ENCODE measurements around the gene RPS15. TPM values are rescaled to one million over a fixed set of nuclear protein-coding genes. Genes with fewer than 3 reads are reported as not detected.

The RPS15 gene
- polyA plus RNA-seq, 1 donor: 1,404 TPM

DNA sequence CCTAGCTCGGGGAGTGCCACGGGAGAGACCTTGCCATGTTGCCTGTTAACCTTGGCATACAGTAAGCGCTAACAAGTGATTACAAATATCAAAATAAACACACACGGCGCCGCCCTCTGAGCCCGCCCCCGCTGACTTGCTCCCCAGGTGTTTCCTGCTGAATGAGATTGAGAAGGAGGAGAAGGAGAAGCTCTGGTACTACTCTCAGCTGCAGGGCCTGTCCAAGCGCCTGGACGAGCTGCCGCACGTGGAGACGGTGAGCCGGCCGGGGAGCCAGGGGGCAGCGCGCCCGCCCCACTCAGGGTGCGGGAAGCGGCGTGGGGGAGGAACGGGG lies 16.8 kb downstream of the RPS15 start:
- whole genome bisulfite sequencing (ENCODE audit: insufficient coverage, low lambda C conversion rate): no CpG with 5 or more reads among the region's 22 CpGs
- Histone ChIP-seq H3K4me3 (ENCODE audit: low read length) (no peak overlapping the region), H3K9me3 (ENCODE audit: control insufficient read depth, low read depth, low read length) (peaks cover 10% of the 10 kb centered on the region), H3K4me1 (ENCODE audit: control insufficient read depth, insufficient read depth, low read length) (peaks cover 12% of the 10 kb centered on the region), H3K27ac (ENCODE audit: low read length) (no peak overlapping the region), H3K36me3 (ENCODE audit: control insufficient read depth, insufficient read depth, low read length) (no peaks in the 10 kb centered on the region), H3K27me3 (ENCODE audit: control insufficient read depth, insufficient read depth, low read length) (peaks cover 87% of the 10 kb centered on the region)
- no peak for DNase-seq

DNA sequence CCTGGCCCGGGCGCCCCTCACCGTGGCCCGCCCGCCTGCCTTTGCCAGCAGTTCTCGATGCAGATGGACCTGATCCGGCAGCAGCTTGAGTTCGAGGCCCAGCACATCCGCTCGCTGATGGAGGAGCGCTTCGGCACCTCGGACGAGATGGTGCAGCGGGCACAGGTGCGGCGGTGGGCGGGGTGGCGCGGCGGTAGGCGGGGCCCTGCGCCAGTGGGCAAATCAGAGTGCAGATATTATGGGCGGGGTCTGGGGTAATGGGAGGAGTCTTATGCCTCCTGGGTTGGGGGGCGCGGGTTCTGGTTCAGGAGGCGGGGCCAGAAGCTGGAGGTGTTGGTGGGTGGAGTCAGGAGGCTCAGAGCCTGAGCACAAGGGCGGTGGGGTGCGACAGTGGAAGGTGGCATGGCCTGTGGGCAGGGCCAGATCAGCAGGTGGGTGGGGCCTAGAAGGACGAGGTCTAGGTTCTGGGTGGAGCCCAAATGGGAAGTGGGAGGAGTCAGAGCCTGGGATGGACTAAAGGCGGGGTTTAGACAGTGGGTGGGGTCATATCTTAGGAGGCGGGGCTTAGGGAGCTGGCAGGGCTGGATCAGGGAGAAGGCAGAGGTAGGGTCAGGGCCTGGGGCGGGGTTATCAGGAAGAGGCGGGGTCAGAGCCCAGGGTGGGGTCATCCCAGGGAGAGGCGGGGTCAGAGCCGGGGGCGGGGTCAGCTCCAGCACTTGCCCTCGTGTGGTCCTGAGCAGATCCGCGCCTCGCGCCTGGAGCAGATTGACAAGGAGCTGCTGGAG lies 17.3 kb downstream of the RPS15 start:
- DNase-seq: peak; percentile 70 to 85
- peaks cover 10% of the 10 kb centered on the region for H3K9me3 ChIP-seq (ENCODE audit: control insufficient read depth, low read depth, low read length)
- no peak overlapping the region for H3K27ac ChIP-seq (ENCODE audit: low read length)
- H3K4me1 ChIP-seq (ENCODE audit: control insufficient read depth, insufficient read depth, low read length): peaks cover 12% of the 10 kb centered on the region
- WGBS (ENCODE audit: insufficient coverage, low lambda C conversion rate): no CpG with 5 or more reads among the region's 42 CpGs
- no peak overlapping the region for H3K4me3 ChIP-seq (ENCODE audit: low read length)
- H3K36me3 ChIP-seq (ENCODE audit: control insufficient read depth, insufficient read depth, low read length): peaks cover 5% of the 10 kb centered on the region
- H3K27me3 ChIP-seq (ENCODE audit: control insufficient read depth, insufficient read depth, low read length): peaks cover 83% of the 10 kb centered on the region

DNA sequence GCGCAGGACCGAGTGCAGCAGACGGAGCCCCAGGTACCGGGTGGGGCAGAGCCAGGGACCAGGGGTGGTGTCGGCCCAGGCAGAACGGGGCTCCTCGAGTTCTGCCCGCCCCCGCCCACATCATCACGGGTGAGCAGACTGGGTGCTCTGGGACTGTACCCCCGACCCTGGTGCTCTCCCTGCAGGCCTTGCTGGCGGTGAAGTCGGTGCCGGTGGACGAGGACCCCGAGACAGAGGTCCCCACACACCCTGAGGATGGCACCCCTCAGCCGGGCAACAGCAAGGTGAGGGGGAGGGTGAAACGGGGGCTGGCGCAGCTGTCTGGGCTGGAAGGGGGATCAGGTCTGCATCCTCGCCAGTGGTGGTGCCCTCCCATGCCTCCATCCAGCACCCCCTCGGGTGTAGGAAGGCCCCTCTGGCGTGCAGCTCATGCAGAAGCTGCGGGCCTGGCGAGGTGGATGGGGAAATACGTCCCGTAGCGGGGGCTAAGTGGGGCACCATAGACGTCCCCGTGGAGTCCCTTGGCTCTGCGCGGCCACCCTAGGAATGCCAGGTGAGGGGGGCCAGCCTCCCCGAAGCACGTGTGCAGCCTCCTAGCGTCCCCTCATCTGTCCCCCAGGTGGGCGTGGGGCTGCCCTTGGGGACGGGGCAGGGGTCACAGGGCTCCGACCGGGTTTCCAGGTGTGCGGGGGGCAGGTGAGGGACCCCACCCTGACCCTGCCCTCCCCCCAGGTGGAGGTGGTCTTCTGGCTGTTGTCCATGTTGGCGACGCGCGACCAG lies 18.1 kb downstream of the RPS15 start:
- no peak overlapping the region for H3K4me3 ChIP-seq (ENCODE audit: low read length)
- no peak for DNase-seq
- peaks cover 12% of the 10 kb centered on the region for H3K4me1 ChIP-seq (ENCODE audit: control insufficient read depth, insufficient read depth, low read length)
- no peak overlapping the region for H3K27ac ChIP-seq (ENCODE audit: low read length)
- peaks cover 75% of the 10 kb centered on the region for H3K27me3 ChIP-seq (ENCODE audit: control insufficient read depth, insufficient read depth, low read length)
- no CpG with 5 or more reads among the region's 43 CpGs for WGBS (ENCODE audit: insufficient coverage, low lambda C conversion rate)
- peaks cover 10% of the 10 kb centered on the region for H3K9me3 ChIP-seq (ENCODE audit: control insufficient read depth, low read depth, low read length)
- H3K36me3 ChIP-seq (ENCODE audit: control insufficient read depth, insufficient read depth, low read length): peaks cover 7% of the 10 kb centered on the region

DNA sequence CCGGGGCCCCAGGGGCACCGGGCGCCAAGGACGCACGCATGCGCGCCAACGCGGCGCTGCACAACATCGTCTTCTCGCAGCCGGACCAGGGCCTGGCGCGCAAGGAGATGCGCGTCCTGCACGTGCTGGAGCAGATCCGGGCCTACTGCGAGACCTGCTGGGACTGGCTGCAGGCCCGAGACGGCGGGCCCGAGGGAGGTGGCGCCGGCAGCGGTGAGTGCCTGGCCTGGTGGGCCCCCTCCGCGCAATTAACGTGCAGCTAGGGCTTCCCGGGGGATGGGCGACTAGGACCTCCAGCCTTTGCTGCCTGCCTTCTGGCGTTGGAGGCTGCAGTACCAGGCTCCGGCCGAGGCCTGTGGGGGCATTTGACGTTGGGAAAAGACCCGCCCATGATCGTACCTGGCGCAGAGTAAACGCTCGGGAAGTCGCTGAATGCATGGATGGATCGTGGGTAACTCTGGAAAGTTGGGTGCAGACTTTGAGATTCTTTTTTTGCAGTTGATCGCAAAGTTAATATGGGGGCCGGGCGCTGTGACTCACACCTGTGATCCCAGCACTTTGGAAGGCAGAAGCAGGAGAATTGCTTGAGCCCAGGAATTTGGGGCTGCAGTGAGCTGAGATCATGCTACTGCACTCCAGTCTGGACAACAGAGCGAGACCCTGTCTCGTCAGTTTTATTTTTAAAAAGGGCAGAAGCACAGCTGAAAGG lies 19.0 kb downstream of the RPS15 start:
- H3K36me3 ChIP-seq (ENCODE audit: control insufficient read depth, insufficient read depth, low read length): peaks cover 7% of the 10 kb centered on the region
- DNase-seq: no peak
- peaks cover 12% of the 10 kb centered on the region for H3K4me1 ChIP-seq (ENCODE audit: control insufficient read depth, insufficient read depth, low read length)
- no peak overlapping the region for H3K4me3 ChIP-seq (ENCODE audit: low read length)
- no CpG with 5 or more reads among the region's 48 CpGs for WGBS (ENCODE audit: insufficient coverage, low lambda C conversion rate)
- no peak overlapping the region for H3K27ac ChIP-seq (ENCODE audit: low read length)
- peaks cover 66% of the 10 kb centered on the region for H3K27me3 ChIP-seq (ENCODE audit: control insufficient read depth, insufficient read depth, low read length)
- H3K9me3 ChIP-seq (ENCODE audit: control insufficient read depth, low read depth, low read length): peaks cover 10% of the 10 kb centered on the region

DNA sequence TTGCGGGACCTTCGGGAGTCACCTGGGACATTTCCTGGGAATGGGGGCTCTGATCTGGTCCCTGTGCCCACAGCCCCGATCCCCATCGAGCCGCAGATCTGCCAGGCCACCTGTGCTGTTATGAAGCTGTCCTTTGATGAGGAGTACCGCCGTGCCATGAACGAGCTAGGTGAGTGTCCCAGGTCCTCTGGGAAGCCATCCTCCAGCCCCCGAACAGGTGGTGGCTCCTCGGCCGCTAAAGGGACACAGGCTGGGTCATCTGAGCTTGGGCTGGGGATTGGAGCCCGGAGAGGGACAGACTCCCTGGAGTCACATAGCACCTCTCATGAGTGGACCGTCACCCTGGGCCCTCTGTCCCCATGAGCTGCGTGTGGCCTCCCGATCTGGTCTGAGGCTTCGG lies 19.7 kb downstream of the RPS15 start:
- WGBS (ENCODE audit: insufficient coverage, low lambda C conversion rate): 92% methylated on average over 2 of the region's 16 CpGs
- no peak for DNase-seq
- H3K36me3 ChIP-seq (ENCODE audit: control insufficient read depth, insufficient read depth, low read length): peaks cover 7% of the 10 kb centered on the region
- H3K9me3 ChIP-seq (ENCODE audit: control insufficient read depth, low read depth, low read length): peaks cover 10% of the 10 kb centered on the region
- H3K4me1 ChIP-seq (ENCODE audit: control insufficient read depth, insufficient read depth, low read length): peaks cover 12% of the 10 kb centered on the region
- peaks cover 59% of the 10 kb centered on the region for H3K27me3 ChIP-seq (ENCODE audit: control insufficient read depth, insufficient read depth, low read length)
- no peak overlapping the region for H3K27ac ChIP-seq (ENCODE audit: low read length)
- H3K4me3 ChIP-seq (ENCODE audit: low read length): no peak overlapping the region

DNA sequence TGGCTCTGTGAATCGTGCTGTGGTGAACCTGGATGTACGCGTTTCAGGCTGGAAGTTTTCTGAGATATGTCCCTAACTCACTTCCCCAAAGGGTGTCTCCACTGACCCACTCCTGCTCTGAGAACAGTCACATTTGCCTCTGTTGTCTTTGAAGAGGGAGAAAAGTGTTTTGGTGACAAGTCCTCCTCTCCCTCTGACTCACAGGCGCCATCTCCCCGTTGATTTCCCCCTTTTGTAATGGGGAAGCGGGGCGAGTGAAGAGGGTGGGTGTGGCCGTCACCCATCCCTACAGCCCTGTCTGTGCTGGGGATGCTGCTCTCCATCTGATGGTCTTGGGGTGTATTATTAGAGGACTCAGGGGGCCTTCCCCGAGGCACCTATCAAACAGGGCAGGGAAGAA lies 21.3 kb downstream of the RPS15 start:
- no peak overlapping the region for H3K4me3 ChIP-seq (ENCODE audit: low read length)
- DNase-seq: no peak
- no CpG with 5 or more reads among the region's 9 CpGs for WGBS (ENCODE audit: insufficient coverage, low lambda C conversion rate)
- peaks cover 12% of the 10 kb centered on the region for H3K4me1 ChIP-seq (ENCODE audit: control insufficient read depth, insufficient read depth, low read length)
- H3K27me3 ChIP-seq (ENCODE audit: control insufficient read depth, insufficient read depth, low read length): peaks cover 47% of the 10 kb centered on the region
- H3K36me3 ChIP-seq (ENCODE audit: control insufficient read depth, insufficient read depth, low read length): peaks cover 7% of the 10 kb centered on the region
- no peaks in the 10 kb centered on the region for H3K9me3 ChIP-seq (ENCODE audit: control insufficient read depth, low read depth, low read length)
- H3K27ac ChIP-seq (ENCODE audit: low read length): no peak overlapping the region

DNA sequence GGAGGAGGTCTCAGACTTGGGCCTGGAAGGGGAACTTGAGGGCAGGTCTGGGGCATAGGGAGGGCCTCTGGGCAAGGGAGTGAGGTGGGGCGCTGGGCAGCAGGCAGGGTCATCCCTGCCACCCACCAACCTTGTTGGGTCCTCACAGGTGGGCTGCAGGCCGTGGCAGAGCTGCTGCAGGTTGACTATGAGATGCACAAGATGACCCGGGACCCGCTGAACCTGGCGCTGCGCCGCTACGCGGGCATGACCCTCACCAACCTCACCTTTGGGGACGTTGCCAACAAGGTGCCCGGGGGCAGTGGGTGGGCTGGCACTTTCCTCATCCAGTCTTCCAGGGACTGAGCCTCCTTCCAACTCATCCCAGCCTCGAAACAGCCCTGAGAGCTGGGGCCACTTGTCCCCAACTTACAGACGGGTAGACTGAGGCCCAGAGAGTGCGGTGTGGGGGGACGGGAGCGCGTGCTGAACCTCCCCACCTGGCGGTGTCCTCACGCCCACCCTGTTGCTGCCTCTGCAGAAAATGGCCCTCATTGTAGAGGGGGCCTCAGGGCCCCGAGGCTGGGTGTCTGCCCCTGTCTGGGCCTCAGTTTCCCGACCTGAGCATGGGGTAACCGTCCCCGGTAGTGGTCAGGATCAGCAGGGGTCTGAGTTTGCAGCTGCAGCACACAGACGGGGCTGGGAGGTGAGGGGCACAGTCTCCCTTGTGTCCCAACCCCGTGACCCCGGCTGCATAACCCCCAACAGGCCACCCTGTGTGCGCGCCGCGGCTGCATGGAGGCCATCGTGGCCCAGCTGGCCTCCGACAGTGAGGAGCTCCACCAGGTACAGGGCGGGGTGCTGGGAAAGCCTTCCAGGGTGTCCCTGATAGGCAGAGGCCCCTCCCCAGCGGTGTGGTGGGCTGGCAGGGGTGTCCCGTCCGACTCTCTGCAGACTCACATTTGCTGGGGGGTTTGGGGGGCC lies 22.1 kb downstream of the RPS15 start:
- Histone ChIP-seq H3K9me3 (ENCODE audit: control insufficient read depth, low read depth, low read length) (no peaks in the 10 kb centered on the region), H3K27me3 (ENCODE audit: control insufficient read depth, insufficient read depth, low read length) (peaks cover 49% of the 10 kb centered on the region), H3K27ac (ENCODE audit: low read length) (no peak overlapping the region), H3K36me3 (ENCODE audit: control insufficient read depth, insufficient read depth, low read length) (peaks cover 7% of the 10 kb centered on the region), H3K4me3 (ENCODE audit: low read length) (no peak overlapping the region), H3K4me1 (ENCODE audit: control insufficient read depth, insufficient read depth, low read length) (peaks cover 12% of the 10 kb centered on the region)
- DNase-seq: no peak
- no CpG with 5 or more reads among the region's 36 CpGs for WGBS (ENCODE audit: insufficient coverage, low lambda C conversion rate)

DNA sequence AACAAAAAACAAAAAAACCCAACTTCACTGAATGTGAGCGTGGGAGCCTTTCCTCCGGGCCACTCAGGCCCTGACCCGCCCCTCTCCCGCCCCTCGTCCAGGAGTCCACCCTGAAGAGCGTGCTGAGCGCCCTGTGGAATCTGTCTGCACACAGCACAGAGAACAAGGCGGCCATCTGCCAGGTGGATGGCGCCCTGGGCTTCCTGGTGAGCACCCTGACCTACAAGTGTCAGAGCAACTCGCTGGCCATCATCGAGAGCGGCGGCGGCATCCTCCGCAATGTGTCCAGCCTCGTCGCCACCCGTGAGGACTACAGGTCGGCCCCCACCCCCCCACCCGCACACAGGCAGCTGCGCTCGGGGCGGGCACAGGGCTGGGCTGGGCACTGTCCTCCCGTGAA lies 23.7 kb downstream of the RPS15 start:
- peaks cover 50% of the 10 kb centered on the region for H3K27me3 ChIP-seq (ENCODE audit: control insufficient read depth, insufficient read depth, low read length)

DNA sequence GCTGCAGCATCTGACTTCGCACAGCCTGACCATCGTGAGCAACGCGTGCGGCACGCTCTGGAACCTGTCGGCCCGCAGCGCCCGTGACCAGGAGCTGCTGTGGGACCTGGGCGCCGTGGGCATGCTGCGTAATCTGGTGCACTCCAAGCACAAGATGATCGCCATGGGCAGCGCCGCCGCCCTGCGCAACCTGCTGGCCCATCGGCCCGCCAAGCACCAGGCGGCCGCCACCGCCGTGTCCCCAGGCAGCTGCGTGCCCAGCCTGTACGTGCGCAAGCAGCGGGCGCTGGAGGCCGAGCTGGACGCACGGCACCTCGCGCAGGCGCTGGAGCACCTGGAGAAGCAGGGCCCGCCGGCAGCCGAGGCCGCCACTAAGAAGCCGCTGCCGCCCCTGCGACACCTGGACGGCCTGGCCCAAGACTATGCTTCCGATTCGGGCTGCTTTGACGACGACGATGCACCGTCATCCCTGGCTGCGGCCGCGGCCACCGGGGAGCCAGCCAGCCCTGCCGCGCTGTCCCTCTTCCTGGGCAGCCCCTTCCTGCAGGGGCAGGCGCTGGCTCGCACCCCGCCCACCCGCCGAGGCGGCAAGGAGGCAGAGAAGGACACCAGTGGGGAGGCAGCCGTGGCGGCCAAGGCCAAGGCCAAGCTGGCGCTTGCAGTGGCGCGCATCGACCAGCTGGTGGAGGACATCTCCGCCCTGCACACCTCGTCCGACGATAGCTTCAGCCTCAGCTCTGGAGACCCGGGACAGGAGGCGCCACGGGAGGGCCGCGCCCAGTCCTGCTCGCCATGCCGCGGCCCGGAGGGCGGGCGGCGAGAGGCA lies 27.2 kb downstream of the RPS15 start:
- no CpG with 5 or more reads among the region's 83 CpGs for WGBS (ENCODE audit: insufficient coverage, low lambda C conversion rate)
- Histone ChIP-seq H3K4me3 (ENCODE audit: low read length) (no peak overlapping the region), H3K36me3 (ENCODE audit: control insufficient read depth, insufficient read depth, low read length) (peaks cover 4% of the 10 kb centered on the region), H3K4me1 (ENCODE audit: control insufficient read depth, insufficient read depth, low read length) (peaks cover 11% of the 10 kb centered on the region), H3K27ac (ENCODE audit: low read length) (no peak overlapping the region), H3K27me3 (ENCODE audit: control insufficient read depth, insufficient read depth, low read length) (peaks cover 53% of the 10 kb centered on the region), H3K9me3 (ENCODE audit: control insufficient read depth, low read depth, low read length) (peaks cover 23% of the 10 kb centered on the region)
- peak in 1 of 2 donors; percentile 73 for DNase-seq

More for the DNA sequence above, 23.7 kb downstream of the RPS15 start:
- no peak overlapping the region for H3K27ac ChIP-seq (ENCODE audit: low read length)
- H3K4me1 ChIP-seq (ENCODE audit: control insufficient read depth, insufficient read depth, low read length): no peaks in the 10 kb centered on the region
- no CpG with 5 or more reads among the region's 24 CpGs for WGBS (ENCODE audit: insufficient coverage, low lambda C conversion rate)
- DNase-seq: no peak
- peaks cover 11% of the 10 kb centered on the region for H3K9me3 ChIP-seq (ENCODE audit: control insufficient read depth, low read depth, low read length)
- no peak overlapping the region for H3K4me3 ChIP-seq (ENCODE audit: low read length)
- peaks cover 7% of the 10 kb centered on the region for H3K36me3 ChIP-seq (ENCODE audit: control insufficient read depth, insufficient read depth, low read length)

Data from large intestine (tissue), 3 donors.